H7 (cell line): Measurements from ENCODE around the gene IL25. TPM values are rescaled to one million over a fixed set of nuclear protein-coding genes. Genes with fewer than 3 reads are reported as not detected.
"Not testable (repeated sequence)": the region's sequence is repeated elsewhere in the genome, so short reads cannot be mapped to it uniquely, and the experiment has no call there.

ENCODE experiments used
- DNase-seq: peaks from one replicate; pipeline ENCODE4 v3.0.0; 2012
- H3K27me3 ChIP-seq: 2 replicates; pipeline ENCODE4 v1.6.0; 2011; ENCODE audit warnings: mild to moderate bottlenecking, low read length; ENCODE audit not compliant: control insufficient read depth, insufficient read depth
- H3K36me3 ChIP-seq: replicated peaks from 2 replicates; pipeline ENCODE4 v1.5.1; 2011; ENCODE audit warnings: low read length; ENCODE audit not compliant: control insufficient read depth, insufficient read depth
- H3K4me3 ChIP-seq: 2 replicates; pipeline ENCODE4 v1.5.1; 2011; ENCODE audit warnings: low read depth, mild to moderate bottlenecking, control low read depth, low read length, moderate library complexity; ENCODE audit not compliant: insufficient read depth
- total RNA-seq: library from RNA; depleted of rRNA; stranded (reverse); fragments of >200 nt; shearing (Covaris generic); gene quantifications from 2 replicates; pipeline ENCODE4 v1.2.3, GENCODE V29; 2014; rRNA removed

IL25 gene
- total RNA-seq, 1 experiment from 2014 or later = 0.31 TPM

GRCh38 chr14:23425798-23426197 is 53.2 kb downstream of the IL25 start:
- not testable (repeated sequence) for H3K27me3 ChIP-seq, DNase-seq, H3K36me3 ChIP-seq, H3K4me3 ChIP-seq

Other genes with a start within 250 kb of the IL25 start
- 66.7 and 79.1 TPM in 2 replicates for gene SLC7A8, start 189.1 kb upstream of the IL25 start, total RNA-seq
- 0.24 TPM in 1 of 2 replicates, not detected in the other for gene RNF212B, start 134.9 kb upstream of the IL25 start, total RNA-seq
- 5.9 and 7.8 TPM in 2 replicates for gene HOMEZ, start 86.7 kb upstream of the IL25 start, total RNA-seq
- 1.0 and 2.0 TPM in 2 replicates for gene PPP1R3E, start 70.0 kb upstream of the IL25 start, total RNA-seq
- 8.8 and 14.2 TPM in 2 replicates for gene BCL2L2, start 66.0 kb upstream of the IL25 start, total RNA-seq
- 143 and 174 TPM in 2 replicates for gene PABPN1, start 51.4 kb upstream of the IL25 start, total RNA-seq
- gene SLC22A17, start 19.9 kb upstream of the IL25 start, total RNA-seq = 32.9 and 37.2 TPM in 2 replicates
- gene EFS, start 7.6 kb upstream of the IL25 start, total RNA-seq = 23.1 and 24.0 TPM in 2 replicates
- 0.14 TPM in 1 of 2 replicates, not detected in the other for gene CMTM5, start 4.2 kb downstream of the IL25 start, total RNA-seq
- gene MYH6, start 35.5 kb downstream of the IL25 start, total RNA-seq = 0.03 TPM in 1 of 2 replicates, not detected in the other
- not detected in 2 replicates for gene MYH7, start 62.9 kb downstream of the IL25 start, total RNA-seq
- gene NGDN, start 96.9 kb downstream of the IL25 start, total RNA-seq = 58.1 and 62.8 TPM in 2 replicates
- 2.2 and 3.4 TPM in 2 replicates for gene ZFHX2, start 179.0 kb downstream of the IL25 start, total RNA-seq
- 12.1 and 14.0 TPM in 2 replicates for gene THTPA, start 183.5 kb downstream of the IL25 start, total RNA-seq
- gene AP1G2, start 195.0 kb downstream of the IL25 start, total RNA-seq = 83.3 and 94.9 TPM in 2 replicates
- gene JPH4, start 206.0 kb downstream of the IL25 start, total RNA-seq = 1.4 and 2.0 TPM in 2 replicates